T47D (cell line): ENCODE data around the gene DNMT3A.

Experiments used
- DNase-seq, 2 experiments: peaks; one replicate each; pipeline versions ENCODE4 v3.0.0 to v3.0.0-alpha.2; 2011 to 2012; ENCODE audit warnings: low read depth in 1 of 2, low spot score in 1 of 2
- JUND ChIP-seq: IDR thresholded peaks from 2 replicates; pipeline ENCODE4 v1.6.1; 2012; ENCODE audit warnings: low read depth
- in situ Hi-C: cut with HindIII; loops from 2 replicates; pipeline ENCODE4 v1.10.0; 2016; ENCODE audit warnings: low sequenced_read_pairs, low pct_unique_long_range_greater_than_20kb

DNMT3A gene

GRCh38 chr2:25270061-25270460 lies 71.7 kb downstream of the DNMT3A start:
- DNase-seq = no peak
- no peak for TF ChIP-seq JUND
- in situ Hi-C loops = no loop called here

- in situ Hi-C loops = no loop called here
- DNase-seq = no peak
- TF ChIP-seq JUND = no peak
These were observed 72.5 kb downstream of the DNMT3A start for GRCh38 chr2:25269233-25269632.

- in situ Hi-C loops = no loop called here
- no peak for DNase-seq
- no peak for TF ChIP-seq JUND
These were observed 73.6 kb downstream of the DNMT3A start for GRCh38 chr2:25268139-25268538.

- no peak for DNase-seq
- in situ Hi-C loops = no loop called here
- TF ChIP-seq JUND = no peak
These were observed 75.3 kb downstream of the DNMT3A start for GRCh38 chr2:25266399-25266798.

- no peak for TF ChIP-seq JUND
These were observed 75.9 kb downstream of the DNMT3A start for GRCh38 chr2:25265802-25266201.

DNA sequence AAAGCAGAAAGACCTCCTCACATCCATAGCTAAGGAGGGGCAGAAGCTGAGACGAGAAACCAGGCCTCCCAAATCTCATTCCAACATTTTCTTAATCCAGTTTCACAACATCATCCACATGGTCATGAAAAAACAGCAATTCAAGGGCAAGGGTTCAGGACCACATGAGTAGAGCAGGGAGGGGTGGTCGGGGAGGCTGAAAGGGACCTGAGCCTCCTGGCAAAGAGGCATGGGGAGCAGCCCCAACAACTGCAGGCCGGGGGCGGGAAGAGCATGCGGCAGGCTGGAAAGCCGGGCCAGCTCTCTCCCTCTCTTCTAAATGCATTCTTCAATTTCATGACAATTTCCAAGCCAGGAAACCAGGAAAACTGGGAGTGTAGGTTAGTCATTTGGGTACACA lies 76.7 kb downstream of the DNMT3A start:
- no peak for DNase-seq
- in situ Hi-C loops = no loop called here
- no peak for TF ChIP-seq JUND

More at GRCh38 chr2:25265802-25266201, 75.9 kb downstream of the DNMT3A start:
- in situ Hi-C loops = no loop called here
- no peak for DNase-seq

- TF ChIP-seq JUND = no peak
- no peak for DNase-seq
- in situ Hi-C loops = no loop called here
These were observed 79.4 kb downstream of the DNMT3A start for GRCh38 chr2:25262288-25262687.

DNA sequence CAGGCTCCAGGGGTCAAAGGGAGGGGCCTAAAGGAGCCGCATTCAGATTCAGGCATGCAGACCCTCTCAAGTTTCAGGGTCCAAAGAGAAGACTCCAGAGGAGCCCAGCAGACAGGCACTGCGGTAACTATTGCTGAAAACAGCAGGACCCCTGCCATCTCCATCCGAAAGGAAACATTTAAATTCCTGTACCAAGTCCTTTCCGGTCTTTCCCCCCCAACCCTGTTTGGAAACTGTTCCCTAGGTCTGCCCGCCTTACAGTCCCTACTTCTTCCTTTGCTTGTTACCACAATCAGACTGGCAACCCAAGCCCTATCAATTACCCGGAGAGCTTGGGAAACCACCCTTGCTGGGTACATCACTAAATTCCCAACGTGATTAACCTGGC lies 82.0 kb downstream of the DNMT3A start:
- in situ Hi-C loops = no loop called here
- TF ChIP-seq JUND = no peak
- no peak for DNase-seq

- DNase-seq = no peak
- in situ Hi-C loops = no loop called here
- TF ChIP-seq JUND = no peak
These were observed 82.6 kb downstream of the DNMT3A start for GRCh38 chr2:25258847-25259736.

GRCh38 chr2:25257931-25258846 lies 83.5 kb downstream of the DNMT3A start:
- DNase-seq = no peak
- no peak for TF ChIP-seq JUND
- in situ Hi-C loops = no loop called here

- in situ Hi-C loops = no loop called here
- no peak for TF ChIP-seq JUND
- DNase-seq = no peak
These were observed 84.6 kb downstream of the DNMT3A start for GRCh38 chr2:25257032-25257552.

DNA sequence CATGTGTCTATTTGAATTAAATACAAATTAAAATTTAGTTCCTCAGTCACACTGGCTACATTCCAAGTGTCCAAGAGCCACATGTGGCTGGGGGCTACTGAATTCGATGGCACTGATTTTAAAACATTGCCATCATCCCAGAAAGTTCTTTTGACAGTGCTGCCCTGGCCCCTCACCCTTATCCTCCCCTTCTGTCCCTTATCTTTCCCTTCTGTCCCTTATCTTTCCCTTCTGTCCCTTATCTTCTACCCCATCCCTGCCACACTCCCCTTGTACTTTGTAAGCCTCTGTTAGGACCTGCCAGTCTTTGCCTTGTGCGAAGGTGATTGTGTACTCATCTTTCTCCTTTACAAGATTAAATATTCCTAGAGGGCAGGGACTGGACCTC lies 85.2 kb downstream of the DNMT3A start:
- DNase-seq = no peak
- in situ Hi-C loops = no loop called here
- no peak for TF ChIP-seq JUND
